ENCODE data around the gene SPATA3. TPM values are rescaled to one million over a fixed set of nuclear protein-coding genes. Genes with fewer than 3 reads are reported as not detected.

SPATA3 gene
- not detected in 2 replicates for total RNA-seq

GRCh38 chr2:230995821-230996220 is at the start of gene SPATA3:
Gene SPATA3 (plus strand): TSS chr2:230996121. CDS start chr2:230996234, 113 bp downstream.

GRCh38 chr2:231037202-231037730 is 41.3 kb downstream of the SPATA3 start, which contains the start of gene C2orf72:
Gene C2orf72 (plus strand): TSS chr2:231037523. CDS start chr2:231037566, 43 bp downstream.

GRCh38 chr2:231056453-231057416 is 60.8 kb downstream of the SPATA3 start, which contains the start of gene PSMD1:
Gene PSMD1 (plus strand): TSS chr2:231056867. CDS start chr2:231057026, 159 bp downstream.

Other genes with a start within 250 kb of the SPATA3 start
- 101 and 230 TPM in 2 replicates for gene ITM2C, start 131.2 kb upstream of the SPATA3 start, total RNA-seq
- gene GPR55, start 70.9 kb upstream of the SPATA3 start, total RNA-seq, result not detected in 2 replicates
- gene C2orf72, start 41.4 kb downstream of the SPATA3 start, total RNA-seq, result under 0.01 and 0.16 TPM in 2 replicates
- 36.1 and 84.2 TPM in 2 replicates for gene PSMD1, start 60.7 kb downstream of the SPATA3 start, total RNA-seq
- gene HTR2B, start 128.9 kb downstream of the SPATA3 start, total RNA-seq, result 0.33 and 2.0 TPM in 2 replicates
- gene ARMC9, start 202.5 kb downstream of the SPATA3 start, total RNA-seq, result 16.3 and 45.0 TPM in 2 replicates